ENCODE measurements around the gene CCDC92. TPM values are rescaled to one million over a fixed set of nuclear protein-coding genes. Genes with fewer than 3 reads are reported as not detected.
A peak's percentile ranks its signal among the peaks of the same experiment; 100 is the strongest.

CCDC92 gene
- total RNA-seq, 2 experiments from 2014 or later: 11.5 to 12.7 TPM

DNA sequence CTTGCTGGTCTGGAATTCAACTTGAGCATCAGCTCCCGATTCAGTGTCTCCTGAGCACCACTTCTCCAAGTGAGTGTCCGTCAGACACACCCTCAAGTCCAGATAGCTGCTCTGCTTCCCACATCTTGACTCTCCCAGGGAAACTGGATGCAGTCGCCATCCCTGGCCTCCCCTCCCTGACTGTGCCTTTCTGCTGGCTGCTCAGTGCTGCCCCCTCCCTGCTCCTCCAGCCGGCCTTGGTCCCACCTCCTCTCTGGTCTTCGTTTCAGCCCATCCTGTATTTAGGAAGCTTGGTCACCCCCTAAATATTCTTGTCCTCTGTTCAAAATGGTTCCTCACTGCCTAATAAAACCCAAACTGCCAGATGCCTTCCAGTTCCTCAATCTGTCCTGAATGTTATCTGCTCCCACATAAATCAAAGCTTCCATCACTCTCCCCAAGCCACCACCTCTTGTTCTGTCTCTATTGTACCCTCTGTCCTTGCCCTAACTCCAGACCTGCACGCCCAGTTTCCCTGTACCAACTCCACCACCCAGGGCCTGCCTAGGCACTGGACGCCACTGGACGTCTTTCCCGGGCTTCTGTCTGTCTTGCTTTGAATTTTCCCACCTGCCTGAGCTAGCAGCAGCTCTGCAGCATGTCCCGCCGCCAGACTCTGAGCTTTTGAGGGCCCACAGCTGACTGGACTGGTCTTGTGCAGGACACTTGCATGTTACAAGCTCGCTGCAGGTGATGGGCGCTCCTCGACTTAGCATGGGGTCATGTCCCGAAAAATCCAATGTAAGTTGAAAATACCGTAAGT lies 33.8 kb downstream of the CCDC92 start:
- ChIA-PET CTCF (interaction anchor here (0.8 to 1.0 kb wide), 2 partner anchors 28 to 48 kb away, joined by 3 read pairs; no protein-coding TSS in a partner anchor), POLR2A (interaction anchor here (0.7 to 1.7 kb wide), 4 partner anchors 12 to 33 kb away, joined by 3 to 13 read pairs (median 4); partner anchors contain the start of genes CCDC92 and ZNF664)
- H3K9me3 Mint-ChIP-seq: no peaks in the 10 kb centered on the region
- peak overlapping the region; percentile 87 for H3K27ac Mint-ChIP-seq
- peak overlapping the region; percentile 25 to 58 for H3K27ac ChIP-seq (ENCODE audit: low read depth in 1 of 2, low read length in 2 of 2)
- intact Hi-C loops (cut with DNase I, micrococcal nuclease): no loop called here
- peaks cover 27% of the 10 kb centered on the region for H3K4me1 Mint-ChIP-seq (ENCODE audit: low read depth)
- peaks cover 27% of the 10 kb centered on the region for H3K4me1 ChIP-seq (ENCODE audit: insufficient read depth, low read length)
- peaks cover 43% of the 10 kb centered on the region for H3K36me3 Mint-ChIP-seq (ENCODE audit: low read depth)
- DNase-seq: peak in 2 of 14 experiments; percentile 32
- TF ChIP-seq, protein P1, sequence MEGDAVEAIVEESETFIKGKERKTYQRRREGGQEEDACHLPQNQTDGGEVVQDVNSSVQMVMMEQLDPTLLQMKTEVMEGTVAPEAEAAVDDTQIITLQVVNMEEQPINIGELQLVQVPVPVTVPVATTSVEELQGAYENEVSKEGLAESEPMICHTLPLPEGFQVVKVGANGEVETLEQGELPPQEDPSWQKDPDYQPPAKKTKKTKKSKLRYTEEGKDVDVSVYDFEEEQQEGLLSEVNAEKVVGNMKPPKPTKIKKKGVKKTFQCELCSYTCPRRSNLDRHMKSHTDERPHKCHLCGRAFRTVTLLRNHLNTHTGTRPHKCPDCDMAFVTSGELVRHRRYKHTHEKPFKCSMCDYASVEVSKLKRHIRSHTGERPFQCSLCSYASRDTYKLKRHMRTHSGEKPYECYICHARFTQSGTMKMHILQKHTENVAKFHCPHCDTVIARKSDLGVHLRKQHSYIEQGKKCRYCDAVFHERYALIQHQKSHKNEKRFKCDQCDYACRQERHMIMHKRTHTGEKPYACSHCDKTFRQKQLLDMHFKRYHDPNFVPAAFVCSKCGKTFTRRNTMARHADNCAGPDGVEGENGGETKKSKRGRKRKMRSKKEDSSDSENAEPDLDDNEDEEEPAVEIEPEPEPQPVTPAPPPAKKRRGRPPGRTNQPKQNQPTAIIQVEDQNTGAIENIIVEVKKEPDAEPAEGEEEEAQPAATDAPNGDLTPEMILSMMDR (IDR thresholded peaks at IDR 0.05): no peak
- peaks cover 23% of the 10 kb centered on the region for H3K36me3 ChIP-seq (ENCODE audit: insufficient read depth, low read length)
- H3K27me3 ChIP-seq (ENCODE audit: control insufficient read depth in 1 of 2, insufficient read depth in 2 of 2, low read length in 2 of 2): no peaks in the 10 kb centered on the region
- no peaks in the 10 kb centered on the region for H3K27me3 Mint-ChIP-seq
- peaks cover 5% of the 10 kb centered on the region in 2 experiments for H3K9me3 ChIP-seq (ENCODE audit: control insufficient read depth in 1 of 2, insufficient read depth in 1 of 2, low read length in 2 of 2)
- peak overlapping the region; percentile 66 for H3K4me3 Mint-ChIP-seq
- no peak for ATAC-seq (ENCODE audit: poor library complexity)
- no peak overlapping the region for H3K4me3 ChIP-seq (ENCODE audit: low read length)

DNA sequence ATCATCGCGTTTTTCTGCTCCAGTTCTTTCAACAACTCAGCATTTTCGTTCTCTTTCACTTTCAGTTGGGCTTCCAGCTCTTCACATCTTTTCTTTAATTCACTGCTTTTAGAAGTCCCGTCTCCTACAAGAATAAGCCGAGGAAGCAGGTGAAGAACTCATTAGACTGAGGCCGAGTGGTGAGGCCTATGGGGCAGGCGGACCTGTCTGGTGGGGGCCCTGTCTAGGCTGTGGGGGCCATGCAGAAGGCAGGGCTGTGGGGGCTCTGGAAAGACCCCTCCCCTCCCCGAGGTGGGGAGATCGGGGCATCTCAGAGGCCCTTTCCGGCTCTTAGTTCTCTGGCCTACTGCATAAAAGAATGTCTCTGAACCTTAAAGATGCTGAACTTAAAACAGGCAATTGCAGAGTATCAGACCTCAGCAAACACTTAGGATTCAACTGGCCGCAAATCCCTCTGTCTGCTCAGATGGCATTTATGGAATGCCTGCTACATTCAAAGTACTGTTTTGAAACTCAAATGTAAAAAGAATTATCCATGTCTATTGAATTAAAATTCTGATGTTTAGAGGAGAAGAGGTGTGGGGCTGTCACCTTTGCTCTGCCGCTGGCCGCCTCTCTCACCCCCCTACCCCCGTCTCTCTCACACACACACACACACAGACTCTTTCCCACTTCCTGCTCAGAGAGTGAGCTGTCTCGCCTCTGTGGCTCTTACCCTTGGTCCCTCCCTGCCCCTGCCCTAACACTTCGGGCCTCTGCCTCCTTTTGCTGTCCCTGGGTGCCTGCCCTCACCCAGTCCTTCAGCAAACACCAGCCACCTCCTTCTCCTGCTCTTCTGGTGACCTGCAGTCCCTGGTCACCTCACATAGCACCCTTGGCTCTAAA lies 34.7 kb downstream of the CCDC92 start:
- Histone ChIP-seq H3K4me3 (ENCODE audit: low read length) (peak overlapping the region; percentile 46), H3K9me3 (ENCODE audit: control insufficient read depth in 1 of 2, insufficient read depth in 1 of 2, low read length in 2 of 2) (peaks cover 5% of the 10 kb centered on the region in 2 experiments), H3K27ac (ENCODE audit: low read depth in 1 of 2, low read length in 2 of 2) (peak overlapping the region; percentile 57 to 58), H3K4me1 (ENCODE audit: insufficient read depth, low read length) (peaks cover 30% of the 10 kb centered on the region), H3K27me3 (ENCODE audit: control insufficient read depth in 1 of 2, insufficient read depth in 2 of 2, low read length in 2 of 2) (no peaks in the 10 kb centered on the region), H3K36me3 (ENCODE audit: insufficient read depth, low read length) (peaks cover 17% of the 10 kb centered on the region)
- TF ChIP-seq, protein P1 (IDR thresholded peaks at IDR 0.05): no peak
- H3K9me3 Mint-ChIP-seq: no peaks in the 10 kb centered on the region
- intact Hi-C loops (cut with DNase I, micrococcal nuclease): no loop called here
- H3K36me3 Mint-ChIP-seq (ENCODE audit: low read depth): peaks cover 43% of the 10 kb centered on the region
- ChIA-PET POLR2A (interaction anchor here (0.7 to 1.7 kb wide), 8 partner anchors 9 to 35 kb away, joined by 3 to 13 read pairs (median 4); partner anchors contain the start of genes CCDC92 and ZNF664), CTCF (no interaction called here)
- ATAC-seq (ENCODE audit: poor library complexity) (peak; percentile 90), DNase-seq (peak in 13 of 14 experiments; percentile 19 to 81 (median 49))
- H3K27me3 Mint-ChIP-seq: no peaks in the 10 kb centered on the region
- H3K4me1 Mint-ChIP-seq (ENCODE audit: low read depth): peaks cover 27% of the 10 kb centered on the region
- H3K4me3 Mint-ChIP-seq: peak overlapping the region; percentile 66
- H3K27ac Mint-ChIP-seq: peak overlapping the region; percentile 87

DNA sequence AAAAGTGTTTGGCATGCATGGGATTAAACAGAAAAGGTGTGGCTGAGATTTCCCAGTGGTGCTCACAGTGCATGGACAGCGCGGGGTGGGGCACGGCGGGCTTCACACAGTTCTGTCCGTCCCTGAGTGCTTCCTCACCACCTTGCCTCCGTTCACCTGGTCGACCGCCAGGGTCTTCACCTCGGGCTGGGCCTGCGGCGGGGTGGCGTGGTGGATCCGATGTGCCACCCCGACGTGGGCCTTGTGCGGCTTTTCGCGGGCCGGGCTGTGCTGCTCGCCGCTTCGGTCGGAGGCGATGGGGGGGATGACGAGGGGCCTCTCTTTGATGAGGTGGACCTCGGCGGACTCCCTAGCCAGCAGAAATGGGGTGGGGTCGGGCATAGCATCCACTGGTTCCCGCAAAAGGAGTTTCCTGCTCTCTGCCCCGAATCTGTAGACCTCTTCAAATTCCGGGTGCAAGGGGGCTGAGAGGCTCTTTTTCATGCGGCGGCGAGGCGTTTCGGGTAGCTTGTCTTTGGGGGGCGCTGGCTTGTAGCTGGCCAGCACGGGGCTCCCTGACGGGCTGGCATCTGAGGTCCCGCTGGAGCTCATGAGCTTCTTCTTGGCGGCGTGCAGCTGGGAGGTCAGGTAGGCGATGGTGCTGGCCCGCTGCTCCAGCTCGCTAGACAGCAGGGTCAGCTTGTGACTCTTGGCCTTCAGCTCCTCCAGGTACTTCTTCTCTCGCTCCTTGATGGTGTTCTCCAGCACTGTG lies 35.5 kb downstream of the CCDC92 start:
- no peaks in the 10 kb centered on the region for H3K9me3 Mint-ChIP-seq
- CTCF ChIA-PET: no interaction called here
- peaks cover 14% of the 10 kb centered on the region for H3K36me3 ChIP-seq (ENCODE audit: insufficient read depth, low read length)
- TF ChIP-seq, protein P1 (IDR thresholded peaks at IDR 0.05): no peak
- H3K4me1 ChIP-seq (ENCODE audit: insufficient read depth, low read length): peaks cover 30% of the 10 kb centered on the region
- peak overlapping the region; percentile 87 for H3K27ac Mint-ChIP-seq
- no peaks in the 10 kb centered on the region for H3K27me3 Mint-ChIP-seq
- no peaks in the 10 kb centered on the region for H3K27me3 ChIP-seq (ENCODE audit: control insufficient read depth in 1 of 2, insufficient read depth in 2 of 2, low read length in 2 of 2)
- H3K4me3 Mint-ChIP-seq: peak overlapping the region; percentile 66
- no peak for ATAC-seq (ENCODE audit: poor library complexity)
- H3K27ac ChIP-seq (ENCODE audit: low read depth in 1 of 2, low read length in 2 of 2): peak overlapping the region; percentile 57 to 58
- intact Hi-C loops (cut with DNase I, micrococcal nuclease): no loop called here
- peaks cover 34% of the 10 kb centered on the region for H3K36me3 Mint-ChIP-seq (ENCODE audit: low read depth)
- DNase-seq: peak in 1 of 14 experiments; percentile 29
- POLR2A ChIA-PET: interaction anchor here (0.7 to 1.7 kb wide), 6 partner anchors 10 to 36 kb away, joined by 3 to 7 read pairs (median 4); partner anchors contain the start of genes CCDC92 and ZNF664
- H3K4me3 ChIP-seq (ENCODE audit: low read length): peak overlapping the region; percentile 46
- H3K4me1 Mint-ChIP-seq (ENCODE audit: low read depth): peaks cover 34% of the 10 kb centered on the region
- H3K9me3 ChIP-seq (ENCODE audit: control insufficient read depth in 1 of 2, insufficient read depth in 1 of 2, low read length in 2 of 2): peaks cover 3 to 4% of the 10 kb centered on the region in 2 experiments
